22Rv1 (cell line): ENCODE data around the gene HCK.

Experiments
- H3K27ac ChIP-seq: fragments of 450-650 bp; 2 replicates; pipeline ENCODE4 v1.5.1; 2017
- CTCF ChIP-seq: fragments of 450-650 bp; IDR thresholded peaks from 2 replicates; pipeline ENCODE4 v1.5.1; 2017; ENCODE audit warnings: mild to moderate bottlenecking
- ZFX ChIP-seq: fragments of 450-650 bp; IDR thresholded peaks from 2 replicates; pipeline ENCODE4 v1.6.1; 2017; ENCODE audit warnings: antibody characterized with exemption, borderline replicate concordance

HCK gene

GRCh38 chr20:32050851-32051556 is 1.0 kb upstream of the HCK start:
- TF ChIP-seq CTCF (no peak), ZFX (no peak)
- H3K27ac ChIP-seq: no peak overlapping the region

GRCh38 chr20:32051720-32052089 is 337 bp upstream of the HCK start:
- TF ChIP-seq ZFX (no peak), CTCF (no peak)
- H3K27ac ChIP-seq: no peak overlapping the region

- H3K27ac ChIP-seq: no peak overlapping the region
- TF ChIP-seq CTCF: no peak
- no peak for TF ChIP-seq ZFX
Observed at GRCh38 chr20:32052778-32053362, 828 bp downstream of the HCK start.

- TF ChIP-seq CTCF: no peak
- H3K27ac ChIP-seq: no peak overlapping the region
Observed at GRCh38 chr20:32053648-32054047, 1.6 kb downstream of the HCK start.

- no peak for TF ChIP-seq CTCF
- TF ChIP-seq ZFX: no peak
- no peak overlapping the region for H3K27ac ChIP-seq
Observed at GRCh38 chr20:32056708-32057483, 4.9 kb downstream of the HCK start.

- no peak for TF ChIP-seq CTCF
- no peak for TF ChIP-seq ZFX
- no peak overlapping the region for H3K27ac ChIP-seq
Observed at GRCh38 chr20:32057656-32058184, 5.7 kb downstream of the HCK start.

- no peak overlapping the region for H3K27ac ChIP-seq
- no peak for TF ChIP-seq CTCF
- no peak for TF ChIP-seq ZFX
Observed at GRCh38 chr20:32059189-32059588, 7.1 kb downstream of the HCK start.
